GM21529 (cell line): ENCODE data around the gene DGCR8.
A peak's percentile ranks its signal among the peaks of the same experiment; 100 is the strongest.
"Not testable (repeated sequence)": the region's sequence is repeated elsewhere in the genome, so short reads cannot be mapped to it uniquely, and the experiment has no call there.

Experiments used
- ATAC-seq: cut with Tn5 transposase; IDR thresholded peaks from one replicate; pipeline ENCODE4 v1.9.1; 2021; ENCODE audit not compliant: unreplicated experiment

DGCR8 gene

DNA sequence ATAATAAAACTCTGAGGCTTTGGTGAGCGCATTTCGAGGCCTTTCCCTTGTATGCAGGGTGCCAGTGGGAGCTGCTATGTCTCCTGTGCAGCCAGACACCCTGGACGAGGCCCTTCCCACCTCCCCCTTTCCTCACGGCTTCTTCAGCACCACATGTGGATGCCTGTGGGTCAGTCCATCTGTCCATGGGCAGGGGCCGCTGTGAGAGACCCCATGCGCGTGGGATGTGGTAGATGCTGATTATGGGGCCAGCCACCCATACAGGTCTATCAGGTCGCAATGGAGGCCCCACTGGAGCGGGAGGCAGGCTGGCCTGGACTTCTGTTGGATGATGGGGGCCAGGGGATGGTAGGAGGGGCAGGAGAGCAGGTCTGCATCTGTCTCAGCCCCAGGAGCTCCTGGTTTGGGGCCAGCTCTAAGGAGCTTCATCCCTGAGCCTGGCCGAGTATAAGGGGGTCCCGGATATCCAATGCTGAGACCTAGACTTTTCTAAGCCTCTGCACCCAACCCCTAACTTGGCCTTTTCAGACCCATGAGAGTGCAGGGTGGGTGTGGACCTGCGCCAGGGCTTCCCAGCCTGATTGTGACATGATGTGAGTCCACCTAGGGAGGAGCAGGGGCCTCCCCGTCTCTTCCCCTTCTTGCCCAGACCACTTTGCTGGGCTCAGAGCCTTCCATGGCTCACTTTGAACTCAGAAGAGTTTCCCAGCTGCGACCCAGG, 14.0 kb upstream of the DGCR8 start:
- ATAC-seq, result no peak

DNA sequence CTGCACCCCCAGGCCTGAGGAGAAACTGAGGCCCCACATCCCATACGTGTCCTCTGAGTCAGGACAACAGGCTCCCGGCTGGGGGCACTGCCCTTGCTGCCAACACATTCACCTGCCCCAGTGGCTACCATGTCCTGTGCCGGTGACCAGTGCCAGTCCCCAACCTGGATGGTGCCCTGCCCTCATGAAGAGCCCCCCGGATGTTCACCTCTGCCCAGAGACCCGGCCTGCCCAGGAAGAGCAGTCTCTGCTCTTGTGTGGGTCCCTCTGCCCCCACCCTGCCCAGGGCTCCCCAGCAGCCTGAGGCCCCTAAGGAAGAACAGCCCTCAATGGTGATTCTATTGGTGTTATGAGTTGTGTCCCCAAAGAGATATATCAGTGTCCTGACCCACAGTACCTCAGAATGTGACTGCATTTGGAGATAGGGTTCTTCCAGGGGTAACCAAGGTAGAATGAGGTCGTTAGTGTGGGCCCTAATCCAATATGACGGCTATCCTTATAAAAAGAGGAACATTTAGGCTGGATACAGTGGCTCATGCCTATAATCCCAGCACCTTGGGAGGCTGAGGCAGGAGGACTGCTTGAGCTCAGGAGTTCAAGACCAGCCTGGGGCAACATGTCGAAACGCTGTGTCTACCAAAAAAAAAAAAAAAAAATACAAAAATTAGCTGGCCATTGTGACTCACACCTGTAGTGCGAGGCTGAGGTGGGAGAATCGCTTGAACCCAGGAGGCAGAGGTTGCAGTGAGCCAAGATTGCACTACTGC, 13.2 kb upstream of the DGCR8 start:
- ATAC-seq, result no peak

DNA sequence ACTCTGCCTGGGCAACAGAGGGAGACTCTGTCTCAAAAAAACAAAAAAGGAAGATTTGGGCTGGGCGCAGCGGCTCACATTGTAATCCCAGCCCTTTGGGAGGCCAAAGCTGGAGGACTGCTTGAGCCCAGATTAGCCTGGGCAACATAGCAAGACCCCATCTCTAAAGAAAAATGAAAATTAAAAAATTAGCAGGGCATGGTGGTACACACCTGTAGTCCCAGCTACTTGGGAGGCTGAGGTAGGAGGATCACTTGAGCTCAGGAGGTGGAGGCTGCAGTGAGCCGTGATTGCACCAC, 12.7 kb upstream of the DGCR8 start:
- ATAC-seq, result not testable (repeated sequence)

DNA sequence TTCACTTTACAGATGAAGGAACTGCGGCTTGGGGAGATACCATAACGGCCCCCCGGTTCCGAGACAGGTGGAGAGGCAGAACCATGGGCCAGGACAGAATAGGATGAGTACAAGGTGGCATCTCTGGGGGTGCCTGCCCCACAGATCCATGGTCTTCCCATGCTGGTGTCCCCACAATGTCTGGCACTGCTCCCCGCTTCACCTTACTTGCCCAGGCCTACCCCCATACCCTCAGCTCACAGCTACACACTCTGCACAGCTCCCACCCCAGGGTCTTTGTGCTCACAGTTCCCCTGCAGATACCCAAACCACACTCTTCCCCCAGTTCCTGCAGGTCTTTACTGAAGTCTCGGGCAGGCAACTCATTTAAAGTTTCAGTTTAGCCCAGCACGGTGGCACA, 11.4 kb upstream of the DGCR8 start:
- ATAC-seq, result no peak

DNA sequence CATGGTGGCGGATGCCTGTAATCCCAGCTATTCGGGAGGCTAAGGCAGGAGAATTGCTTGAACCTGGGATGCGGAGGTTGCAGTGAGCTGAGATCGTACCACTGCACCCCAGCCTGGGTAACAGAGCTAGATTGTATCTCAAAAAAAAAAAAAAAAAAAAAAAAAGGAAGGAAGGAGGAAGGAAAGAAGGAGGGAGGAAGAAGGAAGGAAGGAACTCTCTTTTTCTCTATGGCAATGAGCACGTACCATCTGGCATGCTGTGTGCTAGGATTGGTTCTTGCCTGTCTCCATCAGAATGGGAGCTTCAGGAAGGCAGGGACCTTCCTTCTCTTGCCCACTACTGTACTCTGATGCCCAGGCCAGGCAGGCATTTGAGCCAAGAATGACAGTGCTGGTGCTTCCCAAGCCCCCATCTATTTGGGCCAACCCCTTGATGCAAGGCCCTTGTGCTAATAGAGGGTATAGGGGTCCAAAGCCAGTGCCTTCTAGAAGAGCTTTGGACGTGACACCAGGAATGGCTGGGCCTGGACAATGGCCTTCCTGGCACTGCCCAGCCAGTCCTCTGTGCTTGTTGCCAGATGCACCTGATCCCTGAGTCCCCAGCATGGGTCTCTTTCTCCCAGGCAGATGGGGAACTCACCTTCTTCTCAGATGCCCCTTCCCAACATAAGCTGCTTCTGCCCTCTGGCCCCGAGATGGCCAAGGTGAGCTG, 10.6 kb upstream of the DGCR8 start:
- ATAC-seq, result no peak

DNA sequence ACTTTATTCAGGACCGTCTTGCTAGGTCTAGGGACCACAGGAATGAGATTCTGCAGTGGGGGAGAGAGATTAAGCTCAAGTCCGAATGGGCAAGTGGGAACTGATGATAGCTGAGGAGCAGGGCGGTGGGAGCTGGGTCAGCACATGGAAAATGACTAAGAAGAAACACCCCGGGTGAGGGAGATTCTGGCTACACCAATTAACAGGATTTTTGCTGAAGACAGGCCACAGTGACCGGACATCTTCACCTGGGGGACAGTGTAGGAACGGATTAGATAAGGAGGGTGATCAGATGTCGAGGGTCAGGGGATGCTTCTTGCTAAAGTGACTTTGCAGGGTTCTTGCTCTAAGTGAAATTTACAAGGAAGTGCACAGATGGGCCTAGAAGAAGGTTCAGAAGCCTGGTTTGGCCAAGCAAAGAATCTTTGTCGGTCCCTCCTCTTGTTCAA, 8.5 kb upstream of the DGCR8 start:
- no peak for ATAC-seq

DNA sequence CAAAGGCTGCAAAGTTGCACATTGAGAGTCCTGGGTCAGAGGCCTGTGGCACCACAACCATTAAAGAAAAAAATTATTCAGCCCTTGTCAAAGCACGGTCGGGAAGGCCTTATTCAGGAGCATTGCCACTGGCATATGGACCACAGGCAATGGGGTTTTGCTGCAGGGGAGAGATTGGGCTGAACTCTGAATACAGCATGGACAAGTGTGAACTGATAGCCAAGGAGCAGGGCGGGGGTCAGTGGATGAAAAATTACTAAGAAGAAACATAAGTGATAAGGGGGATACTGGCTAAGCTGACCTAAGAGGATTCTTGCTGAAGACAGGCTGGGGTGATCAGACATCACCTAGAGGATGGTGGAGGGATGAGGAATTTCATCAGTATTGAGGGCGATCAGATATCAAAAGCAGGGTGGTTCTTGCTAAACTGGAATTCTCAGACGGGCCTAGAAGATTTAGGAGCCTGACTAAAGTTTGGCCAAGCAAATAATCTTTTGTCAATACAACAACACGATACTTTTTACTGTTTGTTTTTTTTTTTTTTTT, 3.3 kb upstream of the DGCR8 start:
- no peak for ATAC-seq

DNA sequence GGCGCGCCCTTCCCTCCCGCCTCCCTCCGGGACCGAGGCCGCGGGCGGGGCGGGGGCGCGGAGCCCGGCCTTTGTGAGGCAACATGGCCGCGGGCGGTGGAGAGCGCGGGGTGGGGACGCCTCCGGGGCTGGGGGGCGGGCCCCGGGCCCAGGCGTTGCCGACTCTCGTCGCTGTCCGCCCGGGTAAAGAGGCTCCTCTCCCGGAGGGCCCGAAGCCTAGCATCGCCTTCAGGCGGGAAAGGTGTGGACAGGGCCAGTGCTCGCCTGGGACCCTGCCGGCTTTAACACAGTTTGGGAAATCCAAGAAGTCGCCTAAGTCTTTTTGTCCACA, 369 bp downstream of the DGCR8 start:
- ATAC-seq, result peak; percentile 57

DNA sequence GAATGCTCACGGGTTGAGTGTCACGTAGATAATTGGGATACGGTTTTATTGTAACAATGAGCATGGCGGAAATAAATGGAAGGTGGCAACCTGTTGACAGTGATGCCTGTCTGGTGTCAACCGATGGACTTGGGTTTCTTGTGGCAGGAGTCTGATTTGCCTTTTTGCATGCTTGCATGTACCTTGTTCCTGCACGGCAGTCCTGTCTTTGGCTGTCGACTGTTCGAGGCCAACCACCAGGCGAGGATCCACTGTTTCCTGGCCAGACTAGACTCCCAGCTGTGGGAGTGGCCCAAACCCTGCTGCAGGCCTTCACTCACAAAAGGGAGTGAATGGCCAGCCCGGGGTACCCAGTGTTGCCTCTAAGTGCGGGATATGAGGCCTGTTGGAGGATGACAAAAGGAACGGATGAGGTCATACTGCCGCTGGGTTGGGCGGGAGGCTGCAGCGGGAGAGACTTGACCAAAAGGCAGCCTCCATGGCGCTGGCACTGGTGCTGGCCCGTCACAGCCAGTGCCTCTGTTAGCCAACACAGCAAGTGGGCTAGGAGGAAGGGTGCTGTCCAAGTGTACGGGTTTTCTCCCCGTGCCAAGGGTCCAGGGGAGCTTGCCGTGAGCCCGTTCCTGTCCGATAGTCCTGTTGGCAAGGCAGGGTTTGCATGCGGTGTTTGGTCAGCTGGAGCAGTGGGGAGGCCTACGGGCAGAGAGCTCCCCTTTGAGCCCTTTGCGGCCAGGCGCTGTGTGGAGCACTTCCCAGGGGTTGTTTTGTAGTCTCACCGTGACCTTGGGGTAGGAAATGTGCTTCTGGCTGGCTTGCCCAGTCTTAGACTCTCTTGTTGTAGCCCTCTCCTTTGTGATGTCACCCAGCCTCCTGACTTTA, 974 bp downstream of the DGCR8 start:
- ATAC-seq, result no peak

DNA sequence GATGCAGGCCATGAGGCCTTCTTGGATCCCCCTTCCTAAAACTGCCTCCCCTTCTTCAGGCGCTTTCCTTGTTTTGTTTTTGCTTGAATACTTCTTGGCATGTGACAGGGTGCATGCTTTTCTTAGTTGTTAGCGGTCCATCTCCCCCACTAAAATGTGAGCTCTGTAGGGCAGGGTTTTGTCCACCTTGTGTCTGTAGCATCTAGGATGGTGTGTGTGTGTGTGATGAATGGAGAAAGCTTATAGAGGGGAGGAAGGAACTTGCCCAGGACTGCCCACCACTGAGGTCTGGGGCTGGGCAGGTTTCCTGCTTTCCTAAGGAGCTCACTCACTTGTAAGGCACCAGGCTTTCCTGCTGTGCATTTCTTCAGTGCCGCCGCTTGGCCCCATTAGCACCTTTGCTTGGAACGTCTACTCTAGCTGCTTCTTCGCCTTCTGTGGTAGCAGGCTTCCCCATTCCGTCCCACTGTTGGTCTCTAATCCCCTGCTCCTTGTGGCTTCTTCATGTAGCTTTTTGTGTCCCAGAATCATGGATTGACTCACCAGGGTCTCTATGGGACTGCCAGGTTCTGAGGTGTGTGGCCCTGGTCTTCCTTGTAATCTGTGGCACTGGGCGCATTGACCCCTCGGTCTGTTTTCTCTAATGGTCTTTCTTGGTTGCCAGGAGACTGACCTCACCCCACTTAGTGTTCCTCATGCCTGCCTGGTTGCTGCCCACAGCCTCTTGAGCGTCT, 3.3 kb downstream of the DGCR8 start:
- no peak for ATAC-seq

DNA sequence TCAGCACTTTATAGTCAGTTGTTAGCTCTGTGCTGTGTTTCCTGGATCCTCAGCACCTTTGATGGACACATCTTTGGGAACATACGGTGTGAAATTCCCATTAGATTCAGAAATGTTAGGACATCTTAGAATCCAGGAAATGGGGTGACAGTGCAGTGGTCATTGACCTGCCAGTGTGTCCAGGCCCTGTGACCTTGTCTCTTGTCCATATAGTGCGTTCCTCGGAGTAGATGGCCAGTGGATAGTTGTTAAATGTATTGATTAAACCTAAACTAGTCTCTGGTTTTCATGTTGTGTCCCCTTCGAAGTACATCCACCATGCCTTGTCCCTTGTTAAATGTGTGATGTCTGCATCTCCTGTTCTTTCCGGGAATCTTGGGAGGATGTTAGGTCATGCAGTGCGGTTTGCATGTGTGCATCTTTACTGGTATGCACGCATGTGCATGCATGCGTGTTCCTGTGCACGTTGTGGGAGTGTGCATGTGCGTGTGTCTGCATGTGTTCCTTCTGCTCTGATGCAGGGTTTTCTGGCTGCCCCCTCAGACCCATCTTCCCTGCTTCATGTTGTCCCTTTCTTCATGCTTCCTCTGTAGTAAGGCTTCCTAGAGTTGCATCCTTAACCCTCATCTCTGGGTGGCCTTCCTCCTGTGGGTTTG, 4.0 kb downstream of the DGCR8 start:
- ATAC-seq, result no peak

DNA sequence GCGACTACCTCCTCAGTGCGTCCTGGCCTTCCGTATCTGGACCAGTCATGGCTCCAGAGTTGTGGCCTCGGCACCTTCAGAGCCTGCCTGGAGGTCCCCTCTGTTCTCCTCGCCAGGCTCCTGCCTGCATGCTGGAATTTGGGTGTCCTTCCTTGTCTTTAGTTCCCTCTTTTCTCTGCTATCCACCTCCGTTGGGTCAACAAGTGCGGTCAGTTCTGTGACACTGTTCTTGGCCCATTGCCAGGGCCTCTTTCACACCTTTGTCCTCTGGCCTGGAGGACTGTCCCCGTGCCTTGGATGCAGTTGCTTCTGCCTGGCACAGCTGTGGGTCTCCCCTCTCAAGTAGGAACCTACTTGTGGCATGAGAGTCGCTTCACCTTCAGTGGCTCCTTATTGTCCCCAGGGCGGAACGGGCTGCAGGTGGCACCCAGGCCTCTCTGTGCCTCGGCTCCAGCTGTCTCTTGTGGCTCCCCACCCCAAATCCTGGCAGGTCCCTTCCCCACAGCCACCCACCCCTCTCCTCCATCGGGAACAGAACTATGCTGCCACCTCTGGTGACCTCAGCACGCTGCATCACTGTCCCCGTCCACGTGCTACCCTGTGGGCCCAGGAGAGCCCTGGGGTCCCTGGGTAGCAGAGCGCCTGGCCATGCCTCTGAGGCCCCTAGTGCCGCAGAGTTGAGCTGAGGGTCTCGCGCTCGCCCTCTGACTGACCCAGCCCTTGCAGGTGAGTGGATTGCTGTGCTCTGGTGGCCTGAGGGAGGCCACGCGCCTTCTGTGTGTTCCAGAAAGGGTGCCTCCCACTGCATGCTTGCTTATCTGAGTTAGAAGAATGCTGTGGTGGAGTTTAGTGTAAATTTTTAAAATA, 4.7 kb downstream of the DGCR8 start:
- no peak for ATAC-seq

DNA sequence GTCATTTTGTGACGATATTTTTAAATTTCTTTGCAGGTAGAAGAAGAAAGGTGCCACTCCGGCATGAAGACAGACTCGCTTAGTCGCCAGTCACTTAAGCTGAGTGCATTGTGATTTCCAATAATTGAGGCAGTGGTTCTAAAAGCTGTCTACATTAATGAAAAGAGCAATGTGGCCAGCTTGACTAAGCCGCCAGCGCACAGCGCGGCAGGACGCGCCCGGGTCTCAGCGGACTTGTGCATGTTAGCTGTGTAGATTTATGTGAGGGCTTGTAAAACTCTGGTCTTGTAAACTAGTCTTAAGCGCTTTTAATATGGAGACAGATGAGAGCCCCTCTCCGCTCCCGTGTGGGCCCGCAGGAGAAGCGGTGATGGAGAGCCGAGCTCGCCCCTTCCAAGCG, 5.6 kb downstream of the DGCR8 start:
- ATAC-seq, result no peak

DNA sequence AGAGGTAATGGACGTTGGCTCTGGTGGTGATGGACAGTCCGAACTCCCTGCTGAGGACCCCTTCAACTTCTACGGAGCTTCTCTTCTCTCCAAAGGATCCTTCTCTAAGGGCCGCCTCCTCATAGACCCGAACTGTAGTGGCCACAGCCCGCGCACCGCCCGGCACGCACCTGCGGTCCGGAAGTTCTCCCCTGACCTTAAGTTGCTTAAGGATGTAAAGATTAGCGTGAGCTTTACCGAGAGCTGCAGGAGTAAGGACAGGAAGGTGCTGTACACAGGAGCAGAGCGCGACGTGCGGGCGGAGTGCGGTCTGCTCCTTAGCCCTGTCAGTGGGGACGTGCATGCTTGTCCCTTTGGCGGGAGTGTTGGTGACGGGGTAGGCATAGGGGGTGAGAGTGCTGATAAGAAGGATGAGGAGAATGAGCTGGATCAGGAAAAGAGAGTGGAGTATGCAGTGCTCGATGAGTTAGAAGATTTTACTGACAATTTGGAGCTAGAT, 6.1 kb downstream of the DGCR8 start:
- no peak for ATAC-seq

DNA sequence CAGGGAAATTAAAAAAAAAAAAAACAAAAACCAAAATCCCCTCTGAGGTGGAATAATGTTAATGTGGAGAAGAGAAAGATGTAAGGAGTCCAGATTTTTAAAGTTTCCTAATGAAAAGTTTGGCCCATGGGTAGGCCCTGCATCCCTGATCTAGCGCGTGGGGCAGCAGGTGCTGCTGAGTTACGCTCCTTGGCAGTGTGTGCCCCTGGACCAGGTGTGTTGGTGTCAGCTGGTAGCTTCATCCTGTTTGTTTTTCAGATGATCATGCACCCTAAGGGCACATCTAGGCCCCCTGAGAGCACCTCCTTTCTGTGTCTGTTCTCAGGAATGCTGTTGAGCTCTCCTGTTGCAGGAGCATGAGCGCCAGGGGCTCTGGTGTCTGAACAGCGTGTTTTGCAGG, 6.7 kb downstream of the DGCR8 start:
- no peak for ATAC-seq

DNA sequence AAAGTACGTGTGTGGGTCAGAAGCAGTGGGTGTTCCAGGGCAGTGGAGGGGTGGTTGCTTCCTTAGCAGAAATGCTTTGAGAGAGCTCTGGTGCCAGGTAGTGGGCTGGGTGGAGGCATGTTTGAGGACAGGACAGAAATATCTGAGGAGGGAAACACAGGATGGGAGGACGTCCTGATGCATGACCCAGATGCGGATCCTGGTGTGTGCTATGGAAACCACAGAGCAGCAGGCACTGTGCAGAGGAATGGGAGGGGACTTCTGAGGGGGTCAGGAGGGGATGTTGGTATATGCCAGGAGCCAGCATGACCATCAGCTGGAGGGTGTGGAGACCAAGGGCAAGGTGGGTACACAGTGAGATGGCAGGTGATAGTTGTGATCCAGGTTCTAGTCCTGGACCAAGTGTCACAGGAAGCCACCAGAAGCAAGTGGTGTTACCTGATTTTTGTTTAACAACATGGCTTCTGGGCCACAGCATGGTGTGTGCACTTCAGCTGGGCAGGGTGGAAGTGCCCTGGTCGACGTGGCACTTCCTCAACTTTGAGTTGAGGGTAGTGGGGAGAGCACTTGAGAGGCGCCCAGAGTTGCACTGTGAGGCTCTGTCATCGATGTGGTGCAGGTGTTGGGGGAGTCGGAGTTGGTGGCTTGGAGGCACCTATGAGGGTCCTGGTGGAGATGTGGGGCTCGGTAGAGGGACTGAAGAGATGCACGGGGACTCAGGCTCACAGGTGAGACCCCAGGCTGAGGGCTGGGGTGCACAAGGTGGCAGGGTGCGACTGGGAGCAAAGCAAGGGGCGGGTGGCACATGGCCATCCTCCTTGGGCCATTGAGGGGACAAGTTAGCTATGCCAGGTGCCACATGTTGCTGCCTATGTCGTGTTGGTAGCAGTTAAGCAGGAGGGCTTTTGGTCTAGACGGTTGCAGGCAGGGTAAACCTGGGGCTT, 7.5 kb downstream of the DGCR8 start:
- ATAC-seq, result no peak

DNA sequence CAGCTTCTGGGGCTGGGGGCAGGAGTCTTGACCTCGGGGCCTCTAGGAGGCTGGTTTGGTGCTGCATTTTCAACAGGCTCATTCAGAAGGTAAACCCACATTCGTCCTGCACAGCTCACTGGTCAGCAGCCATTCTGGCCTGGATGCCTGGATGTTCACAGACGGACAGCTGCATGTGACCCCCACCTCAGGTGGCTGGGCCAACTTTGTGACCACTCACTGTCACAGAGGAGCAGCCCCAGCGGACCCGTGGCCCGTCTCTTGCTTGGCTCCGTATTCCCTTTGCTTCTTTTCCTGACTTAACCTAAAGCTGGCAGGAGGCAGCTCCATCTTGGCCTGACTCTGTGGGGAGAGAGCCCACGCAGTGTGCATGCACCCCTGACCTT, 8.2 kb downstream of the DGCR8 start:
- ATAC-seq, result no peak
